GM12878 (cell line): ENCODE data around the gene CREG2. TPM values are rescaled to one million over a fixed set of nuclear protein-coding genes. Genes with fewer than 3 reads are reported as not detected.

Source experiments
- ATAC-seq: fragments of 200-7000 bp; cut with Tn5 transposase; 3 replicates; pipeline ENCODE4 v1.9.1; 2020; ENCODE audit warnings: mild to moderate bottlenecking, moderate library complexity
- BruUV-seq: library from RNA; stranded (reverse); fragments of 400-500 nt; replicated peaks from 2 replicates; lab custom pipeline; 2021; lab: Mats Ljungman, UMichigan
- CTCF ChIA-PET: fragments of 300-600 bp; sonication (Branson Sonifier 250); formaldehyde crosslinking; extraction: SDS; loops from one replicate; lab custom pipeline; 2021; ENCODE audit warnings: inconsistent platforms; lab: Yijun Ruan, JAX
- POLR2A ChIA-PET: fragments of 350-600 bp; formaldehyde crosslinking; extraction: SDS; loops from one replicate; lab custom pipeline; 2021; ENCODE audit warnings: inconsistent platforms; lab: Charles Lee
- RAD21 ChIA-PET: fragments of 300-600 bp; sonication (Branson Sonifier 250); formaldehyde crosslinking; loops from one replicate; lab custom pipeline; 2023; ENCODE audit warnings: antibody characterized with exemption; ENCODE audit not compliant: unreplicated experiment; lab: Charles Lee
- SMC1A ChIA-PET: fragments of 300-600 bp; sonication (Branson Sonifier 250); formaldehyde crosslinking; loops from one replicate; lab custom pipeline; 2023; ENCODE audit not compliant: unreplicated experiment, uncharacterized antibody; lab: Charles Lee
- DNase-seq: peaks from one replicate; pipeline ENCODE4 v3.0.0-alpha.2; 2011; ENCODE audit warnings: low read depth, low spot score
- FAIRE-seq: peaks from 3 replicates; lab custom pipeline; 2011; peaks lifted over from hg19 to GRCh38; lab: Jason Lieb, UNC
- H2AFZ ChIP-seq: 2 replicates; pipeline ENCODE4 v1.6.0; 2011; ENCODE audit warnings: low read depth, low read length, control low read depth; ENCODE audit not compliant: control insufficient read depth
- H3K27ac ChIP-seq: 2 replicates; pipeline ENCODE4 v1.5.1; 2011; ENCODE audit warnings: control low read depth; ENCODE audit not compliant: control insufficient read depth, insufficient read depth
- H3K27me3 ChIP-seq, 2 experiments: replicated peaks in 1 of 2; 2 replicates each; pipeline versions ENCODE4 v1.6.0 to v1.6.1; 2011; ENCODE audit warnings: low read length in 1 of 2; ENCODE audit not compliant: control insufficient read depth in 2 of 2, insufficient read depth in 2 of 2
- H3K36me3 ChIP-seq, 2 experiments: 2 replicates each; pipeline ENCODE4 v1.5.1; 2011; ENCODE audit warnings: low read length in 1 of 2; ENCODE audit not compliant: control insufficient read depth in 2 of 2, insufficient read depth in 2 of 2
- H3K4me1 ChIP-seq: 2 replicates; pipeline ENCODE4 v1.6.1; 2011; ENCODE audit warnings: mild to moderate bottlenecking, low read length, moderate library complexity, mixed read lengths; ENCODE audit not compliant: control insufficient read depth, insufficient read depth
- H3K4me2 ChIP-seq: 2 replicates; pipeline ENCODE4 v1.6.0; 2011; ENCODE audit warnings: control low read depth; ENCODE audit not compliant: control insufficient read depth, insufficient read depth
- H3K4me3 ChIP-seq: fragments of 200-600 bp; sonication (generic); 2 replicates; pipeline ENCODE4 v1.5.1; 2016
- H3K79me2 ChIP-seq: 2 replicates; pipeline ENCODE4 v1.6.0; 2011; ENCODE audit warnings: low read length; ENCODE audit not compliant: control insufficient read depth, insufficient read depth
- H3K9ac ChIP-seq: 2 replicates; pipeline ENCODE4 v1.8.0; 2011; ENCODE audit warnings: low read length, control low read depth, mixed read lengths; ENCODE audit not compliant: control insufficient read depth, insufficient read depth
- H3K9me3 ChIP-seq: replicated peaks from 3 replicates; pipeline ENCODE4 v1.5.1; 2011; ENCODE audit warnings: mild to moderate bottlenecking, low read length; ENCODE audit not compliant: control insufficient read depth, insufficient read depth
- H4K20me1 ChIP-seq: 2 replicates; pipeline ENCODE4 v1.6.0; 2011; ENCODE audit not compliant: control insufficient read depth, insufficient read depth
- CREM ChIP-seq: IDR thresholded peaks from 2 replicates; pipeline ENCODE4 v1.6.1; 2014; ENCODE audit warnings: antibody characterized with exemption, low read depth
- E2F4 ChIP-seq: IDR thresholded peaks from 2 replicates; pipeline ENCODE4 v1.6.1; 2012; ENCODE audit warnings: low read depth, low read length, improper control_type of control experiment
- EED ChIP-seq: sonication (generic); IDR thresholded peaks from 2 replicates; pipeline ENCODE4 v1.6.1; 2016; ENCODE audit warnings: antibody characterized with exemption, low read depth
- MXI1 ChIP-seq: fragments of 150-350 bp; IDR thresholded peaks from 2 replicates; pipeline ENCODE4 v1.6.1; 2011; ENCODE audit warnings: low read depth, mild to moderate bottlenecking, inconsistent platforms, low read length, improper control_type of control experiment
- MYB ChIP-seq: fragments of 150-350 bp; IDR thresholded peaks from 2 replicates; pipeline ENCODE4 v1.6.1; 2014; ENCODE audit warnings: mild to moderate bottlenecking, low read depth, low read length, borderline replicate concordance
- NR2C1 ChIP-seq: fragments of 450-650 bp; IDR thresholded peaks from 2 replicates; pipeline ENCODE4 v1.6.1; 2017; ENCODE audit warnings: antibody characterized with exemption, mild to moderate bottlenecking, moderate library complexity
- PAX8 ChIP-seq: fragments of 450-650 bp; IDR thresholded peaks from 2 replicates; pipeline ENCODE4 v1.6.1; 2017; ENCODE audit warnings: mild to moderate bottlenecking, moderate library complexity
- POU2F2 ChIP-seq: IDR thresholded peaks from 3 replicates; pipeline ENCODE4 v1.6.1; 2011; ENCODE audit warnings: low read depth, mild to moderate bottlenecking, low read length, borderline replicate concordance
- REST ChIP-seq: IDR thresholded peaks from 2 replicates; pipeline ENCODE4 v1.6.1; 2012; ENCODE audit warnings: mild to moderate bottlenecking, low read depth, low read length
- YY1 ChIP-seq: IDR thresholded peaks from 2 replicates; pipeline ENCODE4 v1.6.1; 2011; ENCODE audit warnings: low read depth, mild to moderate bottlenecking, low read length
- ZBTB40 ChIP-seq: fragments of 450-650 bp; IDR thresholded peaks from 2 replicates; pipeline ENCODE4 v1.6.1; 2016; ENCODE audit warnings: mild to moderate bottlenecking, moderate library complexity, borderline replicate concordance
- ZNF274 ChIP-seq: IDR thresholded peaks from one replicate; pipeline ENCODE4 v1.8.0; 2011; ENCODE audit not compliant: insufficient read length, insufficient read depth
- ZNF622 ChIP-seq: fragments of 450-650 bp; IDR thresholded peaks from 2 replicates; pipeline ENCODE4 v1.6.1; 2017; ENCODE audit warnings: mild to moderate bottlenecking, inconsistent platforms
- WGBS: methylation state at CpG from one replicate; pipeline ENCODE4 v1.1.6; 2016; ENCODE audit warnings: low lambda C conversion rate; ENCODE audit not compliant: insufficient replicate concordance, insufficient coverage; ENCODE audit errors: missing lambda C conversion rate; 5-methylcytosine and 5-hydroxymethylcytosine counted together
- in situ Hi-C: fragments of 300-500 bp; cut with MboI; formaldehyde crosslinking; loops from 9 replicates; pipeline ENCODE4 v1.14.3; 2018; ENCODE audit warnings: mixed read lengths
- intact Hi-C: fragments of 100-400 bp; cut with micrococcal nuclease; formaldehyde crosslinking; loops from one replicate; pipeline ENCODE4 v1.14.2; 2022; ENCODE audit not compliant: unreplicated experiment
- polyA plus RNA-seq, 11 experiments: library from polyadenylated mRNA; depleted of rRNA in 4 of 11; unstranded in 6 of 11; stranded (reverse) in 5 of 11; fragments of >200 nt; fragmentation: Nextera tagmentation in 4 of 11; fragmentation: Illumina TruSeq in 1 of 11; extraction: Ambion mirVana in 4 of 11; extraction: Trizol in 1 of 11; gene quantifications; 1 replicate in 1 of 11; 2 replicates in 10 of 11; pipeline versions ENCODE4 v1.2.1 to v1.2.3, GENCODE V29; 2011 to 2016; ENCODE audit warnings: inconsistent platforms in 2 of 11, missing spikeins in 2 of 11, low read depth in 1 of 11
- total RNA-seq, 4 experiments: library from RNA; depleted of rRNA in 3 of 4; stranded (reverse); fragments of >200 nt in 3 of 4; fragmentation: Illumina TruSeq in 1 of 4; extraction: Trizol in 1 of 4; gene quantifications; 2 replicates each; pipeline versions ENCODE4 v1.2.1 to v1.2.3, GENCODE V29; 2013 to 2021

The CREG2 gene
- total and polyA plus RNA-seq, 10 of the 15 experiments (the other 5 are each of a cell fraction or from before 2014, with no cell fraction given), result not detected

GRCh38 chr2:101380376-101380775 lies 6.9 kb downstream of the CREG2 start:
- no peaks in the 10 kb centered on the region for H4K20me1 ChIP-seq
- RAD21 ChIA-PET, result no interaction called here
- ATAC-seq (no peak), DNase-seq (no peak), FAIRE-seq (no peak)
- H3K9me3 ChIP-seq, result no peaks in the 10 kb centered on the region
- TF ChIP-seq MXI1, result no peak
- TF ChIP-seq CREM, result no peak
- TF ChIP-seq PAX8, result no peak
- no peak for TF ChIP-seq EED
- no peak for TF ChIP-seq MYB
- no peak for TF ChIP-seq POU2F2
- no peak for TF ChIP-seq E2F4
- TF ChIP-seq ZBTB40, result no peak
- TF ChIP-seq NR2C1, result no peak
- TF ChIP-seq ZNF622, result no peak
- no peak for TF ChIP-seq YY1
- TF ChIP-seq REST, result no peak
- TF ChIP-seq ZNF274, result no peak
- intact Hi-C loops, result no loop called here
- POLR2A ChIA-PET, result no interaction called here
- no peaks in the 10 kb centered on the region for H3K79me2 ChIP-seq
- H3K27ac ChIP-seq, result no peak overlapping the region
- no peak overlapping the region for H3K9ac ChIP-seq
- BruUV-seq, result no TSS peak
- H2AFZ ChIP-seq, result no peak overlapping the region
- H3K36me3 ChIP-seq, result no peaks in the 10 kb centered on the region
- peaks cover 2 to 3% of the 10 kb centered on the region in 2 experiments; a peak in 2 of 4 replicates for H3K27me3 ChIP-seq
- in situ Hi-C loops, result no loop called here
- 39% methylated on average over 11 of the region's 11 CpGs for WGBS
- no peaks in the 10 kb centered on the region for H3K4me1 ChIP-seq
- CTCF ChIA-PET, result no interaction called here
- no peak overlapping the region for H3K4me3 ChIP-seq
- no peak overlapping the region for H3K4me2 ChIP-seq
- SMC1A ChIA-PET, result interaction anchor here (0.7 kb wide), 1 partner anchor 469 kb away, joined by 3 read pairs; no protein-coding TSS in a partner anchor
